IMR-90 (cell line): ENCODE results near the gene ATXN1. TPM values are rescaled to one million over a fixed set of nuclear protein-coding genes. Genes with fewer than 3 reads are reported as not detected.

Source experiments
- ATAC-seq: fragments of 200-7000 bp; cut with Tn5 transposase; 2 replicates; pipeline ENCODE4 v1.9.1; 2020; ENCODE audit warnings: low read depth, mild to moderate bottlenecking, moderate library complexity
- BruUV-seq: library from RNA; stranded (reverse); fragments of 400-500 nt; replicated peaks from 2 replicates; lab custom pipeline; 2021; lab: Mats Ljungman, UMichigan
- CTCF ChIA-PET: fragments of 300-600 bp; formaldehyde crosslinking; extraction: SDS; loops from one replicate; lab custom pipeline; 2021; ENCODE audit warnings: antibody characterized with exemption; lab: Yijun Ruan, JAX
- POLR2A ChIA-PET: fragments of 300-600 bp; sonication (Branson Sonifier 250); formaldehyde crosslinking; loops from one replicate; lab custom pipeline; 2022; ENCODE audit warnings: antibody characterized with exemption; ENCODE audit not compliant: unreplicated experiment; lab: Charles Lee
- DNase-seq: peaks from one replicate; pipeline ENCODE4 v3.0.0; 2013
- H2AFZ ChIP-seq: replicated peaks from 2 replicates; pipeline ENCODE3; 2013; ENCODE audit warnings: low read length, mild to moderate bottlenecking; ENCODE audit not compliant: poor library complexity
- H2AK5ac ChIP-seq: 2 replicates; pipeline ENCODE4 v1.6.1; 2013; ENCODE audit warnings: low read depth, low read length, inconsistent platforms
- H2AK9ac ChIP-seq: replicated peaks from 2 replicates; pipeline ENCODE3; 2013; ENCODE audit warnings: mild to moderate bottlenecking, low read depth, low read length, moderate library complexity; ENCODE audit not compliant: poor library complexity
- H2BK120ac ChIP-seq: 2 replicates; pipeline ENCODE4 v1.6.1; 2013; ENCODE audit warnings: low read depth, low read length, inconsistent platforms
- H2BK15ac ChIP-seq: 3 replicates; pipeline ENCODE4 v1.6.1; 2013; ENCODE audit warnings: low read depth, low read length, inconsistent platforms
- H2BK20ac ChIP-seq: 2 replicates; pipeline ENCODE4 v1.6.1; 2013; ENCODE audit warnings: low read depth, mild to moderate bottlenecking, inconsistent platforms, low read length, moderate library complexity
- H2BK5ac ChIP-seq: 2 replicates; pipeline ENCODE4 v1.6.1; 2013; ENCODE audit warnings: mild to moderate bottlenecking, low read depth, low read length, inconsistent platforms; ENCODE audit not compliant: poor library complexity, severe bottlenecking
- H3K14ac ChIP-seq: replicated peaks from 2 replicates; pipeline ENCODE4 v1.6.1; 2013; ENCODE audit warnings: low read depth, low read length, inconsistent platforms
- H3K18ac ChIP-seq: 2 replicates; pipeline ENCODE4 v1.6.1; 2013; ENCODE audit warnings: low read depth, low read length, control low read depth
- H3K23ac ChIP-seq: 2 replicates; pipeline ENCODE4 v1.6.1; 2013; ENCODE audit warnings: low read depth, low read length, inconsistent platforms
- H3K27ac ChIP-seq: 2 replicates; pipeline ENCODE4 v1.5.1; 2013; ENCODE audit warnings: mild to moderate bottlenecking, control low read depth, low read length; ENCODE audit not compliant: insufficient read depth
- H3K27me3 ChIP-seq: 2 replicates; pipeline ENCODE4 v1.6.1; 2013; ENCODE audit warnings: low read length; ENCODE audit not compliant: control insufficient read depth, insufficient read depth
- H3K36me3 ChIP-seq: 2 replicates; pipeline ENCODE4 v1.6.1; 2013; ENCODE audit warnings: low read length, mixed read lengths; ENCODE audit not compliant: control insufficient read depth, insufficient read depth
- H3K4ac ChIP-seq: 2 replicates; pipeline ENCODE4 v1.6.1; 2013; ENCODE audit warnings: low read depth, low read length, inconsistent platforms
- H3K4me1 ChIP-seq: 2 replicates; pipeline ENCODE4 v1.6.1; 2013; ENCODE audit warnings: low read length, mixed read lengths; ENCODE audit not compliant: control insufficient read depth, insufficient read depth
- H3K4me2 ChIP-seq: 2 replicates; pipeline ENCODE4 v1.6.1; 2013; ENCODE audit warnings: low read depth, mild to moderate bottlenecking, control low read depth, low read length, moderate library complexity
- H3K4me3 ChIP-seq: 2 replicates; pipeline ENCODE4 v1.5.1; 2013; ENCODE audit warnings: low read depth, mild to moderate bottlenecking, control low read depth, low read length, moderate library complexity; ENCODE audit not compliant: insufficient read depth
- H3K56ac ChIP-seq: 2 replicates; pipeline ENCODE4 v1.6.1; 2013; ENCODE audit warnings: low read length, inconsistent platforms; ENCODE audit not compliant: insufficient read depth; ENCODE audit errors: extremely low read depth
- H3K79me1 ChIP-seq, 2 experiments: 2 replicates each; pipeline ENCODE4 v1.6.1; 2013; ENCODE audit warnings: low read length in 2 of 2, inconsistent platforms in 1 of 2, low read depth in 1 of 2
- H3K9ac ChIP-seq: 2 replicates; pipeline ENCODE4 v1.6.1; 2013; ENCODE audit warnings: low read depth, low read length, control low read depth
- H3K9me1 ChIP-seq: 2 replicates; pipeline ENCODE4 v1.6.1; 2013; ENCODE audit warnings: low read length, inconsistent platforms; ENCODE audit not compliant: insufficient read depth
- H3K9me3 ChIP-seq: 2 replicates; pipeline ENCODE4 v1.6.1; 2013; ENCODE audit warnings: low read length; ENCODE audit not compliant: control insufficient read depth, insufficient read depth
- H4K20me1 ChIP-seq: 2 replicates; pipeline ENCODE4 v1.6.1; 2013; ENCODE audit warnings: low read length, inconsistent platforms; ENCODE audit not compliant: insufficient read depth
- H4K5ac ChIP-seq: 2 replicates; pipeline ENCODE4 v1.6.1; 2013; ENCODE audit warnings: mild to moderate bottlenecking, low read depth, low read length, control low read depth
- H4K8ac ChIP-seq, 2 experiments: 2 replicates each; pipeline ENCODE4 v1.6.1; 2013; ENCODE audit warnings: low read depth in 2 of 2, low read length in 2 of 2, control low read depth in 1 of 2, inconsistent platforms in 1 of 2
- H4K91ac ChIP-seq: 2 replicates; pipeline ENCODE4 v1.6.1; 2013; ENCODE audit warnings: low read depth, low read length, inconsistent platforms; ENCODE audit not compliant: insufficient read depth
- BHLHE40 ChIP-seq: fragments of 150-350 bp; IDR thresholded peaks from 2 replicates; pipeline ENCODE4 v1.6.1; 2016; ENCODE audit warnings: mild to moderate bottlenecking, low read depth, low read length
- CEBPB ChIP-seq: IDR thresholded peaks from 2 replicates; pipeline ENCODE4 v1.6.1; 2012; ENCODE audit warnings: low read depth, low read length, improper control_type of control experiment
- CHD1 ChIP-seq: IDR thresholded peaks from 2 replicates; pipeline ENCODE4 v1.6.1; 2012; ENCODE audit warnings: low read depth, low read length, improper control_type of control experiment
- CTCF ChIP-seq: conservative IDR thresholded peaks from 2 replicates; pipeline ENCODE4 v1.5.1; 2012; ENCODE audit warnings: mild to moderate bottlenecking, low read depth, low read length, improper control_type of control experiment
- ELK1 ChIP-seq: fragments of 150-350 bp; IDR thresholded peaks from 2 replicates; pipeline ENCODE4 v1.6.1; 2016; ENCODE audit warnings: low read depth, mild to moderate bottlenecking, low read length, moderate library complexity, borderline replicate concordance
- FOS ChIP-seq: fragments of 150-350 bp; IDR thresholded peaks from 2 replicates; pipeline ENCODE4 v1.6.1; 2016; ENCODE audit warnings: low read depth, low read length
- MAFK ChIP-seq: IDR thresholded peaks from 2 replicates; pipeline ENCODE4 v1.6.1; 2012; ENCODE audit warnings: low read depth, low read length, improper control_type of control experiment
- MAZ ChIP-seq: IDR thresholded peaks from 2 replicates; pipeline ENCODE4 v1.6.1; 2012; ENCODE audit warnings: low read depth, mild to moderate bottlenecking, low read length, improper control_type of control experiment, moderate library complexity, borderline replicate concordance
- MXI1 ChIP-seq: IDR thresholded peaks from 2 replicates; pipeline ENCODE4 v1.6.1; 2012; ENCODE audit warnings: low read depth, mild to moderate bottlenecking, low read length, moderate library complexity, borderline replicate concordance
- NFE2L2 ChIP-seq: fragments of 150-350 bp; IDR thresholded peaks from 2 replicates; pipeline ENCODE4 v1.6.1; 2016; ENCODE audit warnings: low read depth, mild to moderate bottlenecking, low read length
- POLR2A ChIP-seq: IDR thresholded peaks from 2 replicates; pipeline ENCODE4 v1.6.1; 2012; ENCODE audit warnings: mild to moderate bottlenecking, low read depth, low read length
- RAD21 ChIP-seq: IDR thresholded peaks from 2 replicates; pipeline ENCODE4 v1.6.1; 2012; ENCODE audit warnings: low read length, improper control_type of control experiment
- RCOR1 ChIP-seq: IDR thresholded peaks from 2 replicates; pipeline ENCODE4 v1.6.1; 2012; ENCODE audit warnings: mild to moderate bottlenecking, low read length, improper control_type of control experiment; ENCODE audit not compliant: insufficient replicate concordance
- RFX5 ChIP-seq: IDR thresholded peaks from 2 replicates; pipeline ENCODE4 v1.8.0; 2012; ENCODE audit warnings: low read depth, mild to moderate bottlenecking, low read length, moderate library complexity
- SMC3 ChIP-seq: fragments of 150-350 bp; IDR thresholded peaks from 2 replicates; pipeline ENCODE4 v1.6.1; 2016; ENCODE audit warnings: low read depth, mild to moderate bottlenecking, antibody characterized with exemption, low read length, moderate library complexity
- USF2 ChIP-seq: fragments of 150-350 bp; IDR thresholded peaks from 2 replicates; pipeline ENCODE4 v1.6.1; 2017; ENCODE audit warnings: mild to moderate bottlenecking, antibody characterized with exemption, low read length, low read depth
- WGBS, 2 experiments: methylation state at CpG; one replicate each; pipeline versions ENCODE4 v1.1.5 to v1.1.7; 2013; ENCODE audit warnings: missing lambda C conversion rate in 2 of 2; ENCODE audit not compliant: insufficient read length in 1 of 2; ENCODE audit errors: extremely low coverage in 2 of 2; 5-methylcytosine and 5-hydroxymethylcytosine counted together
- dilution Hi-C: fragments of 300-500 bp; cut with HindIII; formaldehyde crosslinking; loops from one replicate; pipeline ENCODE4 v1.14.3; 2018; ENCODE audit warnings: low sequenced_read_pairs; ENCODE audit not compliant: unreplicated experiment
- in situ Hi-C: fragments of 300-500 bp; cut with MboI; formaldehyde crosslinking; loops from 3 replicates; pipeline ENCODE4 v1.14.3; 2019; ENCODE audit warnings: low sequenced_read_pairs, inconsistent platforms, mixed read lengths
- intact Hi-C: fragments of 100-400 bp; cut with micrococcal nuclease; formaldehyde crosslinking; loops from 2 replicates; pipeline ENCODE4 v1.10.0; 2022
- polyA plus RNA-seq, 3 experiments: library from polyadenylated mRNA; depleted of rRNA; stranded (reverse); fragments of >200 nt; gene quantifications; 2 replicates each; pipeline ENCODE4 v1.2.3, GENCODE V29; 2012; ENCODE audit warnings: low replicate concordance in 1 of 3
- total RNA-seq: library from RNA; depleted of rRNA; stranded (reverse); fragments of >200 nt; gene quantifications from 2 replicates; pipeline ENCODE4 v1.2.3, GENCODE V29; 2012

ATXN1 gene
- total and polyA plus RNA-seq, 2 of the 4 experiments (the other 2 are of a cell fraction) = 7.3 to 11.1 TPM

- Histone ChIP-seq H3K79me1 (peaks cover 7 to 27% of the 10 kb centered on the region in 2 experiments), H3K23ac (no peak overlapping the region), H2BK15ac (no peak overlapping the region), H2BK5ac (no peak overlapping the region), H2BK120ac (no peak overlapping the region), H3K14ac (no peak overlapping the region), H3K27me3 (no peaks in the 10 kb centered on the region), H3K4ac (no peak overlapping the region), H2AFZ (no peak overlapping the region), H4K91ac (no peak overlapping the region), H3K18ac (no peak overlapping the region), H3K4me3 (no peak overlapping the region), H4K20me1 (no peaks in the 10 kb centered on the region; the same call in 1 of the 2 replicates), H3K36me3 (no peaks in the 10 kb centered on the region), H3K9ac (no peak overlapping the region), H2AK9ac (no peak overlapping the region), H3K4me2 (no peak overlapping the region), H4K8ac (no peak overlapping the region), H2BK20ac (no peak overlapping the region), H3K56ac (no peak overlapping the region), H4K5ac (no peak overlapping the region), H3K4me1 (peaks cover 9% of the 10 kb centered on the region), H3K9me1 (peaks cover 10% of the 10 kb centered on the region), H2AK5ac (no peak overlapping the region), H3K9me3 (no peaks in the 10 kb centered on the region), H3K27ac (no peak overlapping the region)
- no peak for DNase-seq
- ChIA-PET POLR2A (no interaction called here), CTCF (interaction anchor here (1.2 kb wide), 1 partner anchor 10 kb away, joined by 5 read pairs; no protein-coding TSS in a partner anchor)
- WGBS, 2 experiments = 100% methylated on average over 1 of the region's 2 CpGs; no CpG with 5 or more reads in 1 of the 2 experiments
- dilution Hi-C loops (no loop called here), in situ Hi-C loops (no loop called here), intact Hi-C loops (no loop called here)
- no peak for ATAC-seq
- no TSS peak for BruUV-seq
- TF ChIP-seq RCOR1 = no peak
- TF ChIP-seq CEBPB = no peak
- TF ChIP-seq CHD1 = no peak
- no peak for TF ChIP-seq FOS
- TF ChIP-seq MAZ = no peak
- TF ChIP-seq RFX5 = no peak
- TF ChIP-seq BHLHE40 = no peak
- TF ChIP-seq USF2 = no peak
- TF ChIP-seq MAFK = no peak
- no peak for TF ChIP-seq MXI1
- no peak for TF ChIP-seq POLR2A
- no peak for TF ChIP-seq SMC3
- no peak for TF ChIP-seq NFE2L2
- no peak for TF ChIP-seq CTCF
- no peak for TF ChIP-seq RAD21
- no peak for TF ChIP-seq ELK1
These were observed 257.3 kb downstream of the ATXN1 start for GRCh38 chr6:16503970-16504415.
